Measurements from ENCODE around the gene HEATR5A. TPM values are rescaled to one million over a fixed set of nuclear protein-coding genes. Genes with fewer than 3 reads are reported as not detected.
A peak's percentile ranks its signal among the peaks of the same experiment; 100 is the strongest.
"Not testable (repeated sequence)": the region's sequence is repeated elsewhere in the genome, so short reads cannot be mapped to it uniquely, and the experiment has no call there.

Gene HEATR5A
- 48.3 and 56.2 TPM in 2 replicates for total RNA-seq
- long read RNA-seq, partial matches to known transcripts: 41 of 64 reads
- long read RNA-seq, other reads (novel, unspliced or antisense): 23 of 64 reads

GRCh38 chr14:31420319-31421111 lies at the start of gene HEATR5A:
HEATR5A (minus strand) TSS chr14:31420550; CDS start chr14:31402975, 17,575 bp downstream.
- DNase-seq (ENCODE audit: extremely low spot score, unreplicated experiment): peak; percentile 98
- TF ChIP-seq, protein P1, sequence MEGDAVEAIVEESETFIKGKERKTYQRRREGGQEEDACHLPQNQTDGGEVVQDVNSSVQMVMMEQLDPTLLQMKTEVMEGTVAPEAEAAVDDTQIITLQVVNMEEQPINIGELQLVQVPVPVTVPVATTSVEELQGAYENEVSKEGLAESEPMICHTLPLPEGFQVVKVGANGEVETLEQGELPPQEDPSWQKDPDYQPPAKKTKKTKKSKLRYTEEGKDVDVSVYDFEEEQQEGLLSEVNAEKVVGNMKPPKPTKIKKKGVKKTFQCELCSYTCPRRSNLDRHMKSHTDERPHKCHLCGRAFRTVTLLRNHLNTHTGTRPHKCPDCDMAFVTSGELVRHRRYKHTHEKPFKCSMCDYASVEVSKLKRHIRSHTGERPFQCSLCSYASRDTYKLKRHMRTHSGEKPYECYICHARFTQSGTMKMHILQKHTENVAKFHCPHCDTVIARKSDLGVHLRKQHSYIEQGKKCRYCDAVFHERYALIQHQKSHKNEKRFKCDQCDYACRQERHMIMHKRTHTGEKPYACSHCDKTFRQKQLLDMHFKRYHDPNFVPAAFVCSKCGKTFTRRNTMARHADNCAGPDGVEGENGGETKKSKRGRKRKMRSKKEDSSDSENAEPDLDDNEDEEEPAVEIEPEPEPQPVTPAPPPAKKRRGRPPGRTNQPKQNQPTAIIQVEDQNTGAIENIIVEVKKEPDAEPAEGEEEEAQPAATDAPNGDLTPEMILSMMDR (IDR thresholded peaks at IDR 0.05): no peak
- H3K9me3 Mint-ChIP-seq (ENCODE audit: unreplicated experiment): no peaks in the 10 kb centered on the region
- no peaks in the 10 kb centered on the region for H3K27me3 Mint-ChIP-seq (ENCODE audit: unreplicated experiment)
- H3K4me1 Mint-ChIP-seq (ENCODE audit: unreplicated experiment): peaks cover 22% of the 10 kb centered on the region
- peak within 1 kb of the TSS; percentile 97 for H3K4me3 Mint-ChIP-seq (ENCODE audit: unreplicated experiment)
- no peaks in the 10 kb centered on the region for H3K36me3 Mint-ChIP-seq (ENCODE audit: unreplicated experiment)
- H3K27ac Mint-ChIP-seq (ENCODE audit: unreplicated experiment): peak within 1 kb of the TSS; percentile 96

- H3K27ac Mint-ChIP-seq (ENCODE audit: unreplicated experiment): no peak overlapping the region
- no peaks in the 10 kb centered on the region for H3K36me3 Mint-ChIP-seq (ENCODE audit: unreplicated experiment)
- H3K4me1 Mint-ChIP-seq (ENCODE audit: unreplicated experiment): no peaks in the 10 kb centered on the region
Observed at GRCh38 chr14:31466554-31466953, 46.2 kb upstream of the HEATR5A start.

DNA sequence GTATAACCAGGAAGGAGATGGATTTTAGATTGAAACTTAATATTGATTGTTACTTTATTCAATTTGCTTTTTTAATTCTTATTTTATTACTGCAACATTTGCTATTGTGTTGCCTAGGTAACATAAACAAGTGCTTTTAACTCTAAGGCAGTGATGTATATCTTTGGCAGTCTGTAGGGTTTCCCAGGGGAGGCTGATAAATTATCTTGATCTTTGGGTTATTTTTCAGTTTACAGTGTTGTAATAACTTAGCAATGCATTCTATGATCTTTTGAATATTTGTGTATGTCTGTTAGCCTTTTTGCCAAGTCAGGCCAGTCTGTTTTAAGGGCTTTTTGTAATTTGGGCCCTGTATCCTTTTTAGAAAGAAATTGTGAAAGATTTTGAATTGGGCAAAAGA lies 44.8 kb upstream of the HEATR5A start:
- H3K27ac Mint-ChIP-seq (ENCODE audit: unreplicated experiment): no peak overlapping the region
- H3K4me3 Mint-ChIP-seq (ENCODE audit: unreplicated experiment): no peak overlapping the region
- no peak for DNase-seq (ENCODE audit: extremely low spot score, unreplicated experiment)
- TF ChIP-seq, protein P1 (IDR thresholded peaks at IDR 0.05): no peak
- no peaks in the 10 kb centered on the region for H3K9me3 Mint-ChIP-seq (ENCODE audit: unreplicated experiment)
- H3K4me1 Mint-ChIP-seq (ENCODE audit: unreplicated experiment): no peaks in the 10 kb centered on the region
- H3K36me3 Mint-ChIP-seq (ENCODE audit: unreplicated experiment): no peaks in the 10 kb centered on the region
- H3K27me3 Mint-ChIP-seq (ENCODE audit: unreplicated experiment): no peaks in the 10 kb centered on the region

More at GRCh38 chr14:31466554-31466953, 46.2 kb upstream of the HEATR5A start:
- Mint-ChIP-seq H3K9me3 (ENCODE audit: unreplicated experiment) (no peaks in the 10 kb centered on the region), H3K27me3 (ENCODE audit: unreplicated experiment) (no peaks in the 10 kb centered on the region), H3K4me3 (ENCODE audit: unreplicated experiment) (no peak overlapping the region)
- TF ChIP-seq, protein P1 (IDR thresholded peaks at IDR 0.05): no peak
- no peak for DNase-seq (ENCODE audit: extremely low spot score, unreplicated experiment)

- not testable (repeated sequence) for H3K9me3 Mint-ChIP-seq (ENCODE audit: unreplicated experiment); H3K36me3 Mint-ChIP-seq (ENCODE audit: unreplicated experiment); H3K4me3 Mint-ChIP-seq (ENCODE audit: unreplicated experiment); H3K27ac Mint-ChIP-seq (ENCODE audit: unreplicated experiment); DNase-seq (ENCODE audit: extremely low spot score, unreplicated experiment); H3K27me3 Mint-ChIP-seq (ENCODE audit: unreplicated experiment)
- peaks cover 13% of the 10 kb centered on the region for H3K4me1 Mint-ChIP-seq (ENCODE audit: unreplicated experiment)
Observed at GRCh38 chr14:31462450-31462849, 42.1 kb upstream of the HEATR5A start.

- Mint-ChIP-seq H3K36me3 (ENCODE audit: unreplicated experiment) (no peaks in the 10 kb centered on the region), H3K9me3 (ENCODE audit: unreplicated experiment) (no peaks in the 10 kb centered on the region), H3K27me3 (ENCODE audit: unreplicated experiment) (no peaks in the 10 kb centered on the region), H3K4me3 (ENCODE audit: unreplicated experiment) (no peak overlapping the region), H3K4me1 (ENCODE audit: unreplicated experiment) (peaks cover 15% of the 10 kb centered on the region), H3K27ac (ENCODE audit: unreplicated experiment) (no peak overlapping the region)
- no peak for DNase-seq (ENCODE audit: extremely low spot score, unreplicated experiment)
- TF ChIP-seq, protein P1 (IDR thresholded peaks at IDR 0.05): no peak
Observed at GRCh38 chr14:31461545-31461944, 41.2 kb upstream of the HEATR5A start.

All from osteocyte (in vitro differentiated cells).